NCI-H748 (cell line): ENCODE measurements around the gene RPLP2.

ENCODE experiments used
- DNase-seq: peaks from one replicate; lab custom pipeline; 2025; ENCODE audit not compliant: unreplicated experiment; lab: John Stamatoyannopoulos, UW

Gene RPLP2

GRCh38 chr11:773830-774229 lies 35.9 kb upstream of the RPLP2 start:
- DNase-seq, result no peak

- DNase-seq, result no peak
Observed at GRCh38 chr11:774873-775592, 34.7 kb upstream of the RPLP2 start.

GRCh38 chr11:776263-776560 lies 33.6 kb upstream of the RPLP2 start:
- no peak for DNase-seq

- DNase-seq, result peak; percentile 67
Observed at GRCh38 chr11:776561-777287, 33.0 kb upstream of the RPLP2 start.

- peak; percentile 90 for DNase-seq
Observed at GRCh38 chr11:777288-778255, 32.2 kb upstream of the RPLP2 start, which contains the start of gene GATD1. TSS of gene GATD1 (minus strand) at chr11:777487. CDS start at chr11:777462, 25 bp downstream.

GRCh38 chr11:778976-779954 lies 30.5 kb upstream of the RPLP2 start:
- no peak for DNase-seq

GRCh38 chr11:779955-780532 lies 29.7 kb upstream of the RPLP2 start:
- no peak for DNase-seq

GRCh38 chr11:782264-783174 lies 27.2 kb upstream of the RPLP2 start:
- DNase-seq, result no peak

GRCh38 chr11:783581-784015 lies 26.2 kb upstream of the RPLP2 start:
- peak; percentile 83 for DNase-seq

GRCh38 chr11:786235-787083 lies 23.3 kb upstream of the RPLP2 start:
- DNase-seq, result no peak

GRCh38 chr11:787084-787675 lies 22.6 kb upstream of the RPLP2 start:
- no peak for DNase-seq

- no peak for DNase-seq
Observed at GRCh38 chr11:788009-788640, 21.6 kb upstream of the RPLP2 start.

GRCh38 chr11:788953-789940 lies 20.5 kb upstream of the RPLP2 start:
- peak; percentile 48 for DNase-seq

- peak; percentile 79 for DNase-seq
Observed at GRCh38 chr11:789943-790342, 19.8 kb upstream of the RPLP2 start, which contains the start of gene CEND1. TSS of gene CEND1 (minus strand) at chr11:790090. CDS start at chr11:788576, 1,514 bp downstream.

GRCh38 chr11:790721-791564 lies 18.8 kb upstream of the RPLP2 start:
- peak; percentile 70 for DNase-seq
